Ovary (tissue), 10 donors: ENCODE data around the gene RFX4. TPM values are rescaled to one million over a fixed set of nuclear protein-coding genes. Genes with fewer than 3 reads are reported as not detected.
A peak's percentile ranks its signal among the peaks of the same experiment; 100 is the strongest.

Experiments used
- DNase-seq, 5 donors: peaks; one replicate each; pipeline ENCODE4 v3.0.0-alpha.2; 2019 to 2020
- H3K27ac ChIP-seq, 2 donors: fragments of 200-600 bp; one replicate each; pipeline versions ENCODE4 v1.5.1 to v1.8.0; 2019 to 2022
- H3K27me3 ChIP-seq: fragments of 200-600 bp; one replicate; pipeline ENCODE4 v1.8.0; 2022
- H3K36me3 ChIP-seq: fragments of 200-600 bp; sonication (generic); one replicate; pipeline ENCODE4 v1.5.1; 2019
- H3K4me1 ChIP-seq: one replicate; pipeline ENCODE4 v1.8.1; 2013; ENCODE audit warnings: mild to moderate bottlenecking, moderate library complexity; ENCODE audit not compliant: insufficient read depth
- H3K4me3 ChIP-seq: fragments of 200-600 bp; sonication (generic); one replicate; pipeline ENCODE4 v1.5.1; 2017
- H3K9me3 ChIP-seq, 2 donors: fragments of 200-600 bp in 1 of 2; sonication (generic) in 1 of 2; one replicate each; pipeline versions ENCODE4 v1.5.1 to v1.8.1; 2013 to 2019; ENCODE audit warnings: mild to moderate bottlenecking in 1 of 2, moderate library complexity in 1 of 2
- EP300 ChIP-seq: sonication (generic); formaldehyde crosslinking; IDR thresholded peaks from one replicate; pipeline ENCODE4 v1.6.1; 2017; ENCODE audit warnings: antibody characterized with exemption
- POLR2A ChIP-seq: fragments of 450-650 bp; IDR thresholded peaks from one replicate; pipeline ENCODE4 v1.6.1; 2017; ENCODE audit warnings: antibody characterized with exemption, mild to moderate bottlenecking, moderate library complexity
- WGBS, 3 donors: extraction: QIAGEN DNeasy Blood & Tissue Kit in 1 of 3; methylation state at CpG; one replicate each; pipeline versions ENCODE4 v1.1.5 to v1.1.7; 2013 to 2017; 5-methylcytosine and 5-hydroxymethylcytosine counted together
- intact Hi-C, 4 donors: fragments of 100-400 bp; cut with DNase I; formaldehyde crosslinking; loops; one replicate each; pipeline versions ENCODE4 v1.11.0 to v1.15.1; 2022 to 2023
- long read RNA-seq, 3 donors: library from polyadenylated mRNA in 2 of 3; unstranded in 2 of 3; transcript quantifications; one replicate each; pipeline ENCODE4 v2.0.0 and lab custom pipeline, GENCODE V29; 2021 to 2026
- polyA plus RNA-seq, 2 donors: library from polyadenylated mRNA; stranded (reverse); fragments of 200-250 nt in 1 of 2; fragments of 350-450 nt in 1 of 2; fragmentation: Illumina TruSeq in 1 of 2; extraction: RNeasy Lipid Tissue Mini Kit (QIAGEN cat#74804) in 1 of 2; gene quantifications; one replicate each; pipeline ENCODE4 v1.2.3, GENCODE V29; 2013 to 2014
- total RNA-seq, 7 donors: library from RNA; depleted of rRNA in 2 of 7; stranded (reverse); fragments of >200 nt in 2 of 7; fragmentation: NEBNext Ultra II Directional in 3 of 7; extraction: Animal tissue kit (Norgen Biotek cat#: 25700) in 3 of 7; gene quantifications; one replicate each; pipeline versions ENCODE4 v1.1.0 to v1.2.4, GENCODE V29; 2016 to 2023
- TF ChIP-seq, protein P1 (sequence below), 3 donors: fragments of 450-650 bp in 2 of 3; fragments of 200-600 bp in 1 of 3; IDR thresholded peaks; one replicate each; pipeline versions ENCODE4 v1.5.1 to v1.8.0; 2016 to 2022; ENCODE audit warnings: antibody characterized with exemption in 3 of 3, mild to moderate bottlenecking in 1 of 3
- donor health status: DM: no; HTN: no; CAD: no; lungs with moderate emphysema.
- donor health status: DM: no; HTN: no; CAD: no.
- donor health status: Bipolar disorder and iron deficiency.
- donor health status: DM: yes; HTN: yes; CAD: no.
- donor health status: DM: no; HTN: no; CAD: no.
- donor health status: DM: yes; HTN: yes; CAD: no.

Gene RFX4
- total RNA-seq (under 1 TPM in 1 of 7 donors, not detected in 6; 0.30 TPM), polyA plus RNA-seq (not detected)
- long read RNA-seq, donor 1: 0 reads
- long read RNA-seq, donor 2: 0 reads
- long read RNA-seq, donor 3: 0 reads

DNA sequence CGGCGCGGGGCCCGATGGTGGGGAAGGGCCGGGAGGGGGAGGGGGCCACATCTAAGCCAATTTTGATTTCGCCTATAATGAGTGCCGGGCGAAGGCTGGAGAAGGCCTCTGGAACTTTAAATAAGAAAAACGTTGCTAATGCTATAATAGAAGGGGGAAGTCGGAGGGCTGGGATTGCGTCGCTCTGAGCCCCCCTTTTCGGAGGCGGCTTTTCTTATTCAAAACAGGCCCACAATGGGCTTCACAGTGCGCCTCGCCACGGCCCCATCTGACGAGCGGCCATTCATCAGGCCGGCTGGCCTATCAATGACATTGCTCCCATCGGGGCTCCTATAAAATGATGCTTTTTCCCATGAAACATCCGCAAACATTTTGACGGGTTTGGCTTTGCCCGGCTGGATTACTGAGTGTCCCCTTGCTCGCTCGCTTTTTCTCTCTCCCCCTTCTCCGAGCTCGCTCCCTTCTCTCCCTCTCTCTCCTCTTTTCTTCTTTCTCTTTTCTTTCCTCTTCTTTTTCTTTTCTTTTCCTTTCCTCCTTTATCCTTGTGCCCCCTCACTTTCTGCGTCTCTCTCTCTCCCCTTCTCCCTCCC is at the start of gene RFX4:
Gene RFX4, plus strand, starts transcription at position 364 of the 590 bp plus-strand sequence. CDS start 317 bp downstream, outside the sequence.
- H3K27ac ChIP-seq: no peak within 1 kb of the TSS
- no peak for DNase-seq
- TF ChIP-seq, protein P1, sequence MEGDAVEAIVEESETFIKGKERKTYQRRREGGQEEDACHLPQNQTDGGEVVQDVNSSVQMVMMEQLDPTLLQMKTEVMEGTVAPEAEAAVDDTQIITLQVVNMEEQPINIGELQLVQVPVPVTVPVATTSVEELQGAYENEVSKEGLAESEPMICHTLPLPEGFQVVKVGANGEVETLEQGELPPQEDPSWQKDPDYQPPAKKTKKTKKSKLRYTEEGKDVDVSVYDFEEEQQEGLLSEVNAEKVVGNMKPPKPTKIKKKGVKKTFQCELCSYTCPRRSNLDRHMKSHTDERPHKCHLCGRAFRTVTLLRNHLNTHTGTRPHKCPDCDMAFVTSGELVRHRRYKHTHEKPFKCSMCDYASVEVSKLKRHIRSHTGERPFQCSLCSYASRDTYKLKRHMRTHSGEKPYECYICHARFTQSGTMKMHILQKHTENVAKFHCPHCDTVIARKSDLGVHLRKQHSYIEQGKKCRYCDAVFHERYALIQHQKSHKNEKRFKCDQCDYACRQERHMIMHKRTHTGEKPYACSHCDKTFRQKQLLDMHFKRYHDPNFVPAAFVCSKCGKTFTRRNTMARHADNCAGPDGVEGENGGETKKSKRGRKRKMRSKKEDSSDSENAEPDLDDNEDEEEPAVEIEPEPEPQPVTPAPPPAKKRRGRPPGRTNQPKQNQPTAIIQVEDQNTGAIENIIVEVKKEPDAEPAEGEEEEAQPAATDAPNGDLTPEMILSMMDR (IDR thresholded peaks at IDR 0.05): no peak
- TF ChIP-seq EP300 (no peak), POLR2A (no peak)
- intact Hi-C loops: no loop called here
- peak within 1 kb of the TSS; percentile 27 for H3K4me3 ChIP-seq
- no peaks in the 10 kb centered on the region for H3K36me3 ChIP-seq
- peaks cover 9% of the 10 kb centered on the region for H3K4me1 ChIP-seq
- WGBS, 3 donors: 1 to 2% (median 1%) methylated on average over 27 to 29 of the region's 29 CpGs
- H3K27me3 ChIP-seq: peaks cover 7% of the 10 kb centered on the region
- no peaks in the 10 kb centered on the region for H3K9me3 ChIP-seq

DNA sequence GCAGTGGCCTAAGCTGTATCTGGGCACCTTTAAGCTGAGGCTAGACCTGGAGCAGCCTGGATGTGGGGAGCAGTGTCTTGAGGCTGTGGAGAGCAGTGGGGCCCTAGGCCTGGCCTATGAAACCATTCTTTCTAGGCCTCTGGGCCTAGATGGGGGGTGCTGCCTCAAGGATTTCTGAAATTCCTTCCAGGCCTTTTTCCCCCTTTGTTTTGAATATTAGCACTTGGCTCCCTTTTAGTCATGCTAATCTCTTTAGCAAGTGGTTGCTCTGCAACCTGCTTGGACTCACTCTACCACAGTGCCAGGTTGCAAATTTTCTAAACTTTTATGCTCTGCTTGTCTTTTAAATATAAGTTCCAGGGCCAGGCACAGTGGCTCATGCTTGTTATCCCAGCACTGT is 41.6 kb upstream of the RFX4 start:
- H3K27me3 ChIP-seq: no peaks in the 10 kb centered on the region
- H3K9me3 ChIP-seq: no peaks in the 10 kb centered on the region
- TF ChIP-seq POLR2A (no peak), EP300 (no peak)
- TF ChIP-seq, protein P1 (IDR thresholded peaks at IDR 0.05): no peak
- no peak for DNase-seq
- no peak overlapping the region for H3K27ac ChIP-seq
- no peaks in the 10 kb centered on the region for H3K4me1 ChIP-seq
- intact Hi-C loops: no loop called here
- H3K36me3 ChIP-seq: no peaks in the 10 kb centered on the region
- no peak overlapping the region for H3K4me3 ChIP-seq

DNA sequence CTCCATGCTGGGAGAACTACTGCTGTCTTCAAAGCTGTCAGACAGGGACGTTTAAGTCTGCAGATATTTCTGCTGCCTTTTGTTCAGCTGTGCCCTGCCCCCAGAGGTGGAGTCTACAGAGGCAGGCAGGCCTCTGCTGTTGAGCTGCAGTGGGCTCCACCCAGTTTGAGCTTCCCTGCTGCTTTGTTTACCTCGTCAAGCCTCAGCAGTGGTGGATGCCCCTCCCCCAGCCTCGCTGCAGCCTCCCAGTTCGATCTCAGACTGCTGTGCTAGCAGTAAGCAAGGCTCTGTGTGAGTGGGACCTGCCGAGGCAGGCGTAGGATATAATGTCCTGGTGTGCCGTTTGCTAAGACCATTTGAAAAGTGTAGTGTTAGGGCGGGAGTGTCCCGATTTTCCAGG is 31.4 kb upstream of the RFX4 start:
- intact Hi-C loops: no loop called here
- no peaks in the 10 kb centered on the region for H3K9me3 ChIP-seq
- TF ChIP-seq POLR2A (no peak), EP300 (no peak)
- TF ChIP-seq, protein P1 (IDR thresholded peaks at IDR 0.05): no peak
- H3K4me3 ChIP-seq: no peak overlapping the region
- H3K27me3 ChIP-seq: no peaks in the 10 kb centered on the region
- no peaks in the 10 kb centered on the region for H3K36me3 ChIP-seq
- no peaks in the 10 kb centered on the region for H3K4me1 ChIP-seq
- no peak for DNase-seq
- WGBS, 3 donors: 80 to 92% (median 89%) methylated on average over 9 of the region's 9 CpGs
- H3K27ac ChIP-seq: no peak overlapping the region

DNA sequence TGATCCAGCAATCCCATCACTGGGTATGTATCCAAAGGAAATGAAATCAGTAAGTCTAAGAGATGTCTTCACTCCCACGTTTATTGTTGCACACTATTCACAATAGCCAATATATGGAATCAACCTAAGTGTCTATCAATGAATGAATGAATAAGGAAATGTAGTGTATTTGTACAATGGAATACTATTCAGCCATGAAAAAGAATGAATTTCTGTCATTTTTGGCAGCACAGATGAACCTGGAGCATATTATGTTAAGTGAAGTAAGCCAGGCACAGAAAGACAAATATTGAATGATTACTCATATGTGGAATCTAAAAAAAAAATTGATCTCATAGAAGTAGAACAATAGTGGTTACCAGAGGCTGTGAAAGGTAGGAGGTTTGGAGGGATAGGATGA is 30.6 kb upstream of the RFX4 start:
- H3K4me1 ChIP-seq: no peaks in the 10 kb centered on the region
- WGBS, 3 donors: 79 to 90% (median 89%) methylated on average over 1 of the region's 1 CpG
- no peaks in the 10 kb centered on the region for H3K9me3 ChIP-seq
- H3K36me3 ChIP-seq: no peaks in the 10 kb centered on the region
- TF ChIP-seq, protein P1 (IDR thresholded peaks at IDR 0.05): no peak
- TF ChIP-seq POLR2A (no peak), EP300 (no peak)
- no peaks in the 10 kb centered on the region for H3K27me3 ChIP-seq
- no peak overlapping the region for H3K27ac ChIP-seq
- DNase-seq: no peak
- intact Hi-C loops: no loop called here
- H3K4me3 ChIP-seq: no peak overlapping the region
